Measurements from ENCODE around the gene PIGB.
"Not testable (repeated sequence)": the region's sequence is repeated elsewhere in the genome, so short reads cannot be mapped to it uniquely, and the experiment has no call there.

The PIGB gene

DNA sequence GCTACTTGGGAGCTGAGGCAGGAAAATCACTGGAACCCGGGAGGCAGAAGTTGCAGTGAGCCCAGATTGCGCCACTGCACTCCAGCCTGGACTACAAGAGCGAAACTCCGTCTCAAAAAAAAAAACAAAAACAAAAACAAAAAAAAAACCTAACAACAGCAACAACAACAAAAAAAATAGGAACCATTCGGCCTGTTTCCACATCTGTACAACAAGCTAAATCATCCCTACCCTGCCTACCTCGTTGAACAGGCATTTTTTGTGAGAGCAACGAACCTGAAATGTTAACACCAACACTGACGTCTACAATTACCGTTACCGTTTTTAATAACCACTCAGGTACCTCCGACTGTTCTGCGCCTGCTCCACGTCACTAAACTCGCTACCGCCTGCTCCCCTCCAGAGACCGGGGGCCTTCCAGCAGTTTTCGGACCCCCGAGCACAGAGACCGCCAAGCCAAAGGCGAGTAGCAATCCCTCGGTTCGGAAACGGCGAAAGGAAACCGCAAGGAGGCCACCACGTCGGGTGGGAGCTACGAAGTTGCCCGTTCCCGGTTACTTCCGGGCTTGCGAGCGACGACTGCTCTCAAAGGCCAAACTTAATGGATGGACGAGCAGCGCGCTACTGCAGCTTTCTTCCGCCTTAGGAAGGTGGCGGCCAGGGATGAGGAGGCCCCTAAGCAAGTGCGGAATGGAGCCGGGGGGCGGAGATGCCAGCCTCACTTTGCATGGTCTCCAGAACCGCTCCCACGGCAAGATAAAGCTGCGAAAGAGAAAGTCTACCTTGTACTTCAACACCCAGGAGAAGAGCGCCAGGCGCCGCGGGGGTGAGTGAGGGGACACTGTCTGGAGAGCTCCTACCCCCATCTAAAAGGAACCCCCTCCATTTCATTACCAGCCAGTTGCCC lies at the start of gene PIGB, which contains the start of gene PIGBOS1:
Gene PIGB (plus strand): TSS at position 635 of the 907 bp plus-strand sequence. CDS start 29 bp downstream, at position 664.
Gene PIGBOS1 (minus strand): TSS at position 536 of the 907 bp plus-strand sequence. CDS start 1,331 bp downstream, outside the sequence.
- peak; percentile 61 to 72 for DNase-seq

DNA sequence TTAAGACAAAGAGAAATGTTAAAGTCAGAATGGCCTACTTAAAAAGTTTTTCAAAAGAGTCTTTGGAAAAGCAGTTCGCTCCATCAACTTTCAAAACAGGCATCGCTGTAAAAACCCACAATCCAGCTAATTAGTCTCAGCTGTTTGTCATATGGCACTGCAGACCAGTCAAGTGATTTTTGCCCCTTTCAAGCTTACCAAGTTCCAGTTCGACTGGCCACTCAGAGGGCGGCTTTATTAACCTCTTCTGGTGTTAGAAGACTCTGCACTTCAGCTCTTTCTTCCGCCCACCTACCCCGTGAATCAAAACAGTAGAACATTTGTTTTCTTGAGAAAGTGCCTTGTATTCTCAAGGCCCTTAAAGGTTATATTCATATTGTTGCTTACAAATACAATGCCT lies 48.7 kb upstream of the PIGB start:
- DNase-seq = no peak

DNA sequence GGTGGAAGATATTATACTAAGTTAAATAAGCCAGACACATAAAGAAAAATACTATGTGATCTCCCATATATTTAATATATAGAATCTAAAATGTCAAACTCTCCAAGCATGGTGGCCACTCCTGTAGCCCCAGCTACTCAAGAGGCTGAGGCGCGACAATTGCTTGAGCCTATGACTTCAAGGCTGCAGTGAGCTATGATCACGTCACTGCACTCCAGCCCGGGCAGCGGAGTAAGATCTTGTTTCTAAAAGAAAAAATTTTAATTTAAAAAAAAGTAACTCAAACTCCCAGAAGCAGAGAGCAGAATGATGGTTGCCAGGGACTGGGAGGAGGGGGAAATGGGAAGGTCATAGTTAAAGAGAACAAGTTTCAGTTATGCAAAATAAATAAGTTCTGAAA lies 42.7 kb upstream of the PIGB start:
- DNase-seq = no peak

DNA sequence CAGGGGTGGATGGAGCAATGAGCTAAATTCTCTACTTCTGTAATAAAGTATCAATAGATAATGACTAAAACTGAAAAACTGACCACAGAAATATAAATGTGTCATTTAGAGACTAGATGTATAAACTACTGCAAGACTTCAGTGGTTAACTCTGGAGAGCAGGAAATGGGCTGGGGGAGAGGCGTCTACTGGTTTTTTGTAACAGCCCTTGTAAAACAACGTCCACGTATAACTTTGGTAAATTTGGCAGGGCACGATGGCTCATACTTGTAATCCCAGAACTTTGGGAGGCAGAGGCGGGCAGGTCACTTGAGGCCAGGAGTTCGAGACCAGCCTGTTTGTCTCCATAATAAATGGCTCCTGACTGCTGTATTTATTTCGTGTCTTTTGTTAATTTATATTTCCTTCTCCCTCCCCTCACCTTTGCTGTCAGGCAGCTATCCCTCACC lies 41.9 kb upstream of the PIGB start:
- DNase-seq = peak in 1 of 2 donors; percentile 78

DNA sequence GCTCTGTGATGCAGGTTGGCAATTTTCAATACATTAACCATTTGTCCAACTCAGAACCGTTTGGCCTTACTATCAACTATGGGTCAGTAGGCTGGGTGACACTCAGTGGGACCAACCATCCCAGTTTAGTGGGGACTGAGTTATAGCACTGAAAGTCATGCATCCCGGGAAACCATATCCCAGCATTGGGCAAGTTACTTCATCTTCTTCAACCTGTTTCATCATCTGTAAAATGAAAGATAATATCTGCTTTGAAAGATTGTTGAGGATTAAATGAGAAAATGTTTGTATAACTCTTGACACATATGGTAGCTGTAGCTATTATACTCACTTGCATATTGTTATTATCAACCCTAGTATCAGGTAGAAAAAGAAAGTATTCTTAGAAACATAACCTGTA lies 41.3 kb upstream of the PIGB start:
- DNase-seq = no peak

DNA sequence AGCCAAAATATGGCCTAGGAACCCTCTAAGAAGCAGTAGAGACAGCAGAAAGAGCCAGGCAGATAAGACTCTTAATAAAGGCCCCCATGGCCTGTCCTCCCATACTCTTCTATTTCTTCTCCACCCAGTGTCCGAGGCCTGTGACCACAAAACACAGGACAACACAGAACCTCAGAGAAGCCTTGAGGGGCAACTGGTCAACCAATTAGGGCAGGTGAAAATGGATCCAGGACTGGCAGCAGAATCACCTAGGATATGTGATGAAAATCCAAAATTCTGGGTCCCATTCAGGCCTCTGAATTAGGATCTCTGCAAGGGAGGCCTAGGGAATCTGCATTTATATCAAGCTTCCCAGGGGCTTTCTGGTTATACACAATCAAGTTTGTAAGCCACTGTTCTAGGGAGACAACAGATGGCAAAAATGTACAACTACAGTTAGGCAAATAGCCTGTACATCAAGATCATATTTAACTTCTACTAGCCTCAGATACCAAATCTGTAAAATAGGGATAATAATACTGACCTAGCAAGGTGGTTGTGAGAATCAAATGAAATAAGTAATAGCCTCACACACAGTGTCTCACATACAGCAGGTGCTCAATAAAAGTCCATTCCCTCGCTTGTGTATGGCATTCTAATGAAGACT lies 39.8 kb upstream of the PIGB start:
- no peak for DNase-seq

DNA sequence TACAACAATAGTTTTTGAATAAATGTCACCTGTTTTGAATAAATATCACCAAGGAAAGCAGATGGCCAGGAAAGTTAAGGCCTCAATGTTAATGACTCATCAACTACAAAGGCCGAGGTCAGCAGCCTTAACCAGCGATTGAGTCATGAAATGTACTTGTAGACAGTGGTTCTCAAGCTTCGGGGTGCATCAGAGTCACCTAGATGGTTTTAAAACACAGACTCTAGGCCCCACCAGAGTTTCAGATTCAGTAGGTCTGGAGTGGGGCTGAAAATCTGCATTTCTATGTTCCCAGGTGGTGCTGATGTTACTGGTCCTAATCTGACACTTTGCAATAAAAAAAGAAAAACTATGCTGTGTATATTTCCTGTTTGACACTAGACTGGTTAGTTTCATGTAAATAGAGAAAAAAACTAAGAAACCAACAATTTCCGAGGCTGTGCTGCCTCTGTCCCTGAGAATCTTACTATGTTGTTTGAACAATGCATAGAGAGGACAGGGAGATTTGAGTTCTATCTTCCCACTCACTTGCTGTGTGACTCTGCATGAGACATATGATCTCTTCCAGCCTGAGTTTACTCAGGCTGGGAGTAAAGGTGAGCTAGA lies 39.2 kb upstream of the PIGB start:
- DNase-seq = peak; percentile 14 to 76

DNA sequence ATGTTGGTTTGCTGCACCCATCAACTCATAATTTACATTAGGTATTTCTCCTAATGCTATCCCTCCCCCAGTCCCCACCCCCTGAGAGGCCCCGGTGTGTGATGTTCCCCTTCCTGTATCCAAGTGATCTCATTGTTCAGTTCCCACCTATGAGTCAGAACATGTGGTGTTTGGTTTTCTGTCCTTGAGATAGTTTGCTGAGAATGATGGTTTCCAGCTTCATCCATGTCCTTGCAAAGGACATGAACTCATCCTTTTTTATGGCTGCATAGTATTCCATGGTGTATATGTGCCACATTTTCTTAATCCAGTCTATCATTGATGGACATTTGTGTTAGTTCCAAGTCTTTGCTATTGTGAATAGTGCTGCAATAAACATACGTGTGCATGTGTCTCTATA lies 38.4 kb upstream of the PIGB start:
- not testable (repeated sequence) for DNase-seq

DNA sequence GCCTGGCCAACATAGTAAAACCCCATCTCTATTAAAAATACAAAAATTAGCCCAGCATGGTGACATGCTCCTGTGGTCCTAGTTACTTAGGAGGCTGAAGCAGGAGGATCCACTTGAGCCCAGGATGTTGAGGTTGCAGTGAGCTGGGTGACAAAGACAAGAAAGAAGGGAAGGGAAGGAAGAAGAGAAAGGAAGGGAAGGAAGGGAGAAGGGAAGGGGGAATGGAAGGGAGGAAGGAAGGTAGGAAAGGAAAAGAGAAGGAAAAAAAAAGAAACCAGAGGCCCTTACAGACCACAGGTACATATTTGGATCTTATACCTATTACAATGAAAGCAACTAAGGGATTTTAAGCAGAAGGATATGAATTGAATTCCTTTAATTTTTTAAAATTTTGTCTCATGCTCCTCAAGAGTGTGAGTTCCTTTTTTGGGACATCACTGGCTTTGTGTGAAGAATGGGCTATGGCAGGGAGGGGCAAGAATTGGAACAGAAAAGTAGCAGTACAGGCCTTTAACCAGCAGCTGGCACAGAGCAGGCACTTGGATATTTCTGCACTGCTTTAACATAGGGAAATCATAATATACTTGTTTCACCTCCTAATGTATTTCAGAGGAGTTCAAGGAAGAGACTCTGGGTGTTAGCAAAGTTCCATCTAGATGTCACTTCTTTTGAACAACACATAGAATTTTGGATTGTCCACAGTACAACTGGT lies 37.3 kb upstream of the PIGB start:
- no peak for DNase-seq

DNA sequence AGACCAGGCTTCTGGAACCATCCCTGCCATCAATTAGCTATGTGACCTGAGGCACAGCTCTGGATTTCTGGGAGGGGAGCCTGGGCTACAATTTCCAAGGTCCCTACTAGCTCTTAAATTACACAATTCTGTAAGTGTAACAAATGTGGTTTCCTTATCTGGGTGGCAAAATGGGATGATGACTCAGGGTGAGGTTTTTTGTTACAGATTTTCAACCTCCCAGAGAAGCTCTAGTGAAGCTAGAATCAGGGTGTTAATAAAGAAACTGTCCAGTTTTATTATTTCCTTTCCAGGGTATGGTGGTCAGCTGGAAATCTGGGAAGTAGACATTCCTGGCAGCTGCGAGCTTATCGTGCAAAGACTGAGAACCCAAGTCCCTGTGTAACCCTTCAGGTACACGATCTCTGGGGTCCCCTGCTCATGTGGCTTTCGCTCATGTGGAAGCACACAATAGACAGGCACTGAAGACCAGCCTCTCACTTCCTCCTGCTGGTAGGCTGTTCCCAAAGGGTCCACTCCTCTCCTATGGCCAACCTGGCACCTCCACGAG lies 36.7 kb upstream of the PIGB start:
- peak; percentile 20 to 65 for DNase-seq

DNA sequence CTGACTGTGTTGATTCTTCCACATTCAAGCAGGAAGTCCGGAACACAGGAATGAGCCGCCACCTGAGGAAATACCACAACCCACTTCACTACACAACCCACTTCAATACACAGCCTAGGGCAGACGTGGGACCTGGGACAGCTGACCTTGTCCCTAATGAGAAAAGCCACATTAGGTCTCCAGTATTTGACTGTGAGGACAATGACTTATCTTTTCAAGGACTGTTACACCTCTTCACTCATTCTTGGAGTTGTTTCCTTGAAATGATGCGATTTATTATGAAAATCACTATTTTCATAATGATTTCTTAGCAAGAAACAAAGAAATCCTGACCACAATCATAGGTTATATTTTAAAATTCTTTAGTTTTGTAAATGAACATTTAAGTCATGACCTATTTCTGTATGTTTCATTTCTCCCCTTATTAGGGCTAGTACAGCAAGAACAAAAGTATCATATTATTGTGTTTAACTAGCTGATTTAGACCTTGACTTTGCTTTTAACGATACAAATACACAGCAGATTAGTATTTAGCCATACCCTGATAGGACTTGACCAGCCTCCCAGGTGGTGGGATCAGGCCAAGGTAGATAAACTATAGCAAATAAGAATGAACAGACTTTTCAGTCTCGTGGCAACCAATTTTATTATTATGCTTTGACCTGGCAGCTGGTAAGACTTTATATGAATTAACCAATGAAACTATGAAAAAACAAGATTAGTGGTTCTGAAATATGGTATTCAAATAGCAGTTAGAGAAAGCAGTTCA lies 35.5 kb upstream of the PIGB start:
- DNase-seq = no peak

DNA sequence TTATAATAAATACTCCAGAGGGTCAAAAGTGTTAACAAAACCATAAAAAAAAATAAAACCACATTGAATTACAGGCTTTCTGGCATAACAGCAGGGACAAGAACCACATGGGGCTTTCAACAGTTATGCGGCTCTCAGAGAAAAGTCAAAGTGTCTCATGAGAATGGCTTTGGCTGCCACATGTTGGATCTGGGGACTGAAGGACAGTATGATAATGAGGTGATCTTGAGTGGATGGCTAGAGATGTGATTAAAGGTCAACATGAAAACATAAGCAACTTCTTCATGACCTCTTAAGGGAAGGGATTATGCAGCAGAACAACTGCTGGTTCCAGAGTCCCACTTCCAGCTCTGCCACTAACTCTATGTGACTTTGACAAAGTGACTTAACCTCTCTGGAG lies 34.6 kb upstream of the PIGB start:
- DNase-seq = no peak

DNA sequence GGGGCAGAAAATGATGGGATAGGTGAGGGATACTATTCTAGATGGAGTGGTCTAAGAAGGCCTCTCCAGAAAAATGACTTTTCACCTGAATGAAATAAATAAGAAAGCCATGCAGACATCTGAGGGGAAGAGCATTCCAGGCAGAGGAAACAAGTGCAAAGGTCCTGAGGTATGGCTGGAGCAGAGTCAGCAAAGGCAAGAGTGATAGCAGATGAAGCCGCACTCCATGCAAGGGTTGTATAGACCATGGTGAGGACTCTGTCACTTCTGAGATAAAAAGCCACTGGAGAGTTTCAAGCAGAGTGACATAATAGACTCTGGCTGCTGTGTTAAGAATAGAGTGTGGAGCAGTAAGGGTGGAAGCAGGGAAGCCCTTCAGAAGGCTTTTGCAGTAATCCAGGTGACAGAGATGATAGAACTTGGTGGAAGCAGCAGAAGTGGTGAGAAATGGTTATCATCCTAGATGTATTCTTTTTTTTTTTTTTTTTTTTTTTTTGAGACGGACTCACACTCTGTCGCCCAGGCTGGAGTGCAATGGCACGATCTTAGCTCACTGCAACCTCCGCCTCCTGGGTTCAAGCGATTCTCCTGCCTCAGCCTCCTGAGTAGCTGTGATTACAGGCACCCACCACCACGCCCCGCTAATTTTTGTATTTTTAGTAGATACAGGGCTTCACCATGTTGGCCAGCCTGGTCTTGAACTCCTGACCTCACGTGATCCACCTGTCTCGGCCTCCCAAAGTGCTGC lies 32.4 kb upstream of the PIGB start:
- not testable (repeated sequence) for DNase-seq

DNA sequence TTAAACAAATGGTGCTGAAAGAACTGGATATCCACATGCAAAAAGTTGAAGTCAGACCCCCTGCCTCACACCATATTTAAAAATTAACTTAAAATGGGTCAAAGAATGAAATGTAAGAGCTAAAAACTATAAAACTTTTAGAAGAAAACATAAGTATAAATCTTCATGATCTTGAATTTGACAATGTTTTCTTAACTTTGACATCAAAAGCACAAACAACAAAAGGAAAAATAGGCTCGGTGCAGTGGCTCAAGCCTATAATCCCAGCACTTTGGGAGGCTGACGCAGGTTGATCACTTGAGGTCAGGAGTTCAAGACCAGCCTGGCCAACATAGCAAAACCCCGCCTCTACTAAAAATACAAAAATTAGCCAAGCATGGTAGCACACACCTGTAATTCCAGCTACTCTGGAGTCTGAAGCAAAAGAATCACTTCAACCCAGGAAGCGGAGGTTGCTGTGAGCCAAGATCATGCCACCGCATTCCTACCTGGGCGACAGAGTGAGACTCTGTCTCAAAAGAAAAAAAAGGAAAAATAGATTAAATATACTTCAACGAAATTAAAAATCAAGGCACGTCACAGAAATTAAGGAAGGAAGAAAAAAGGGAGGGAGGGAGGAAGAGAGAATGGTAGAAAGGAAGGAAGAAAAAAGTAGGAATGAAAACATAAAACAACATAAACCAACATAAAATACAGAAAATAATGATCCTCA lies 30.9 kb upstream of the PIGB start:
- no peak for DNase-seq

DNA sequence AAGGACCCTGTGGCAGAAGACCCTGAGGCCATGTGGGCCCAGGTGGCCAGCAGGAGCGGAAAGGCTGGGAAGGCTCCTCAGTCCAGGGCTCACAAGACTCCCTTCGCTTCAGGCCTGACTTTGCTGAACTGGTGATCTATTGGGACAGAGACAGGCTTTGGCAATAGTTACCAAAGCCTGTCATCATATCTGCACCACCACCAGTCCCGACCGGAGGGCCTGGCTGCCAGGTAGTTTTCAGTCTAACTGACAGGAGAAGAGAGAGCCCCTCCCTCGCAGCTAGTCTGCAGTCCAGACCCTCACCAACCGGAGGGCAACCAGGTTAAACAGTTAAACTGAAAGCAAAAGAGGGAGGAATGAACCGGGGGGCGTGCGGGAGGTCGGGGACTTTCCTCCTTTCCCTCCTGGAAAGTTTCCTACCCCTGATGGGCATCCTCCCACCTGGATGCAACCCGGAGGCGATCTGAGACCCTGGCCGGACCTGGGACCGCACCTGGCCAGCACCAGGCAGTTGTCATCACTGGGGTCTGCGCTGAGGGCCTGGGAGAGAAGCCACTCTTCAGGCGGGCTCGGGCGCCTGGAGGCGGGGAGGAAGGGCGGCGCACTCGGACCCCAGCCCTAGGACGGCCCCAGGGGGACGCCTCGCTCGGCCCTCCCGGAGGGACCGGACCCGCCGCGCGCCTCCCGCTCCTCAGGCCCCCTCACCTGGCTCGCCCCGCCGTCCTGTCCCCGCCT lies 29.8 kb upstream of the PIGB start:
- DNase-seq = peak in 1 of 2 donors; percentile 42

DNA sequence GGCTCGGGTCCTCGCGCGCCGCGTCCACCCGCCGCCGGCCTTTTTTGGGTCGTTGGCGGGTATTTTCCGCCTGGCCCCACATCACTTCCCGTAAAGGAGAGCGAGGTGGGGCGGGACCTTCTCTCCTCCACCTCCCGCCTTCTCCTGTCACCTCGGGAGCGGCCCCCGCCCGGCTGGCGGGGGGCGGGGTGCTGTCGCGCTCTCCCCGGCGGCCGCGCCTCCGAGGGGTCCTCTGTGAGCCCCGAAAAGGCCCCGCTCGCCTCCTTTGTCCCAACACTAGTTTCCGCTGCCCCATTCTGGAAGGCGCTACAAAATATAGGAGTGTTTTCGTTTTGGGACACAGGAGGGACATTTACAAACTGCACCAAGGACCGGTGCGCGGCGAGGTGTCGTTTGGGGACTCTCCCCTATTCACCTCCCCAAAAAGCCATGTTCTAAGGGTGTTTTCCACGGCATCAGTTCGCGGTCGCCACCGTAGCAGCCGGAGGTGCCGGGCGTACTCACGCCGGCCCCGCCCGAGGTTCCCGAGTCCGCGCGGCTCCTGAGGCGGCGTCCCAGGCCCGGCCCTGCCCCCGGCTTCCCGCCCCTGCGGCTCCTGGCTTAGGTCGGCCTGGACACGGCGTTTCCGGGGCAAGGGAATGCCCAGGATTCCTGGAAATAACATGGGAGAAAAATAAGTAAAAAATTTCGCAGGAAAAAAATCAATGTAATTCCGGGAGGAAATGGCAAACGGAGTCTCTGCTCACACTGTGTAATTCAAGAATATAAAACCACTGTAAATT lies 29.1 kb upstream of the PIGB start, which contains the start of gene RAB27A:
Gene RAB27A (minus strand): TSS at position 68 of the 782 bp plus-strand sequence. CDS start 54,879 bp downstream, outside the sequence.
- DNase-seq = peak in 1 of 2 donors; percentile 53

DNA sequence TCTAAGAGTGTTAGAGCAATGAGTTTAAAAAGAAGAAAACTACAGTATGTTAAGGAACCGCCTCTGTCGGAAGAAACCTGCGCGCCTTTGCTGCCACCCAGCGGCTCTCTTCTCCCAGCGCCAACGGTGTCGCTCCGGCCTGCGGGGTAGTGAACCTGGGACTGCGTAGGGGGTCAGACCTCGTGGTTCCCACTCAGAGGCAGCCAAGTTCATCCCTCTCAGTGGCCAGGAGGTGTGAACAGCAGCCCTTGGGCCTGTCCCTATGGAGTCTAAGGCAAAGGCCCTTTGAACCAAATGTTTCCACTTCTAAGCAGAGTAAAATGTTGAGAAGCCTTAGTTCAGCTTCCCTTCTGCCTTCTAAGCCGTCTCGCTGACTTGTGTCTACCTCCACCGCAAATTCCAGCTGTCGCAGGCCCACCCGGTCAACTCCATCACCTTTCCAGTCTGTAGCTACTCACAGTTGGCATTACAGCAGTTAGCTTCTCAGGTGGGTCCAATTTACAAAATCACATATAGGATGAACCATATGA lies 28.4 kb upstream of the PIGB start:
- DNase-seq = peak; percentile 53 to 61

DNA sequence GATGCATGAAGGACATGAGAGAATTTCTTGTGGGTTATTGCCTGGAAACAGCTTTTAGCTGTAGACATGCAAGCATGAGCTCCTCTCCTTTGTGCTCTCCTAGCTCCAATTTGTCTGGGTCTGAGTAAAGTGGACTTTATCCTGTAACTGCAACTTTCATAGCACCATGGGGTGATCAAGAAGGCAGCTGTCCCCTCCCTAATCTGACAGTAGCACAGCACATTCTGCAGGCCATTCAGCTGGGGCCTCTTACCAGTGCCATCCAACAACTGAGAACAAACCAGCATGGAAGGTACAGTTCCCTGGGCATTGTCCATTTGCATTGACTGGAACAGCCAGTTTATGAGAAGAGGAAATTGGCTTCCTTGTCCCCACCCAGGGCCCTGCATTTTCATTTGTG lies 21.7 kb upstream of the PIGB start:
- no peak for DNase-seq

Measured in bone marrow (tissue), 2 donors.